ENCODE measurements around the gene PNPLA7.
A peak's percentile ranks its signal among the peaks of the same experiment; 100 is the strongest.
"Not testable (repeated sequence)": the region's sequence is repeated elsewhere in the genome, so short reads cannot be mapped to it uniquely, and the experiment has no call there.

Gene PNPLA7

GRCh38 chr9:137550231-137550621 is at the start of gene PNPLA7:
PNPLA7 (minus strand) TSS chr9:137550402; CDS start chr9:137550197, 205 bp downstream.
- H3K9ac ChIP-seq (ENCODE audit: insufficient read length) = peak within 1 kb of the TSS; percentile 53
- peaks cover 4% of the 10 kb centered on the region; the same call in 1 of the 2 replicates for H3K36me3 ChIP-seq (ENCODE audit: insufficient read depth, low read length)
- peak within 1 kb of the TSS; percentile 87 for H3K4me3 ChIP-seq
- no peak for DNase-seq (ENCODE audit: low read depth, low spot score)
- TF ChIP-seq EZH2 (IDR thresholded peaks at IDR 0.05) = no peak
- TF ChIP-seq FOXP2 (optimal IDR thresholded peaks at IDR 0.05; ENCODE audit: control extremely low read depth, extremely low read length, insufficient read depth) = no peak
- TF ChIP-seq POLR2AphosphoS5 (IDR thresholded peaks at IDR 0.05; ENCODE audit: borderline replicate concordance, low read depth, low read length) = no peak
- no peak within 1 kb of the TSS for H3K27ac ChIP-seq
- no peaks in the 10 kb centered on the region for H3K9me3 ChIP-seq (ENCODE audit: low read depth, low read length)

- no peaks in the 10 kb centered on the region for H3K9me3 ChIP-seq (ENCODE audit: low read depth, low read length)
- no peak overlapping the region for H3K9ac ChIP-seq (ENCODE audit: insufficient read length)
- no peak for TF ChIP-seq FOXP2 (optimal IDR thresholded peaks at IDR 0.05; ENCODE audit: control extremely low read depth, extremely low read length, insufficient read depth)
- TF ChIP-seq POLR2AphosphoS5 (IDR thresholded peaks at IDR 0.05; ENCODE audit: borderline replicate concordance, low read depth, low read length) = no peak
- TF ChIP-seq EZH2 (IDR thresholded peaks at IDR 0.05) = no peak
- H3K36me3 ChIP-seq (ENCODE audit: insufficient read depth, low read length) = no peaks in the 10 kb centered on the region
- no peak for DNase-seq (ENCODE audit: low read depth, low spot score)
- no peak overlapping the region for H3K4me3 ChIP-seq
- no peak overlapping the region for H3K27ac ChIP-seq
These were observed 48.7 kb upstream of the PNPLA7 start for GRCh38 chr9:137598943-137599342.

GRCh38 chr9:137596577-137596976 is 46.4 kb upstream of the PNPLA7 start:
- H3K36me3 ChIP-seq (ENCODE audit: insufficient read depth, low read length); H3K27ac ChIP-seq; DNase-seq (ENCODE audit: low read depth, low spot score); H3K4me3 ChIP-seq; H3K9ac ChIP-seq (ENCODE audit: insufficient read length); H3K9me3 ChIP-seq (ENCODE audit: low read depth, low read length): not testable (repeated sequence)

- Histone ChIP-seq H3K36me3 (ENCODE audit: insufficient read depth, low read length) (peaks cover 10% of the 10 kb centered on the region), H3K27ac (no peak overlapping the region), H3K4me3 (no peak overlapping the region), H3K9me3 (ENCODE audit: low read depth, low read length) (no peaks in the 10 kb centered on the region), H3K9ac (ENCODE audit: insufficient read length) (no peak overlapping the region)
- TF ChIP-seq POLR2AphosphoS5 (IDR thresholded peaks at IDR 0.05; ENCODE audit: borderline replicate concordance, low read depth, low read length) (no peak), FOXP2 (optimal IDR thresholded peaks at IDR 0.05; ENCODE audit: control extremely low read depth, extremely low read length, insufficient read depth) (no peak), EZH2 (IDR thresholded peaks at IDR 0.05) (no peak)
- no peak for DNase-seq (ENCODE audit: low read depth, low spot score)
These were observed 43.0 kb upstream of the PNPLA7 start for GRCh38 chr9:137593176-137593575.

GRCh38 chr9:137592767-137593166 is 42.6 kb upstream of the PNPLA7 start:
- Histone ChIP-seq H3K4me3 (no peak overlapping the region), H3K27ac (no peak overlapping the region), H3K9me3 (ENCODE audit: low read depth, low read length) (no peaks in the 10 kb centered on the region), H3K36me3 (ENCODE audit: insufficient read depth, low read length) (peaks cover 14% of the 10 kb centered on the region), H3K9ac (ENCODE audit: insufficient read length) (no peak overlapping the region)
- TF ChIP-seq POLR2AphosphoS5 (IDR thresholded peaks at IDR 0.05; ENCODE audit: borderline replicate concordance, low read depth, low read length) = no peak
- TF ChIP-seq FOXP2 (optimal IDR thresholded peaks at IDR 0.05; ENCODE audit: control extremely low read depth, extremely low read length, insufficient read depth) = no peak
- no peak for TF ChIP-seq EZH2 (IDR thresholded peaks at IDR 0.05)
- no peak for DNase-seq (ENCODE audit: low read depth, low spot score)

GRCh38 chr9:137590469-137591383 is 40.5 kb upstream of the PNPLA7 start, which contains the start of gene ZMYND19:
ZMYND19 (minus strand) TSS chr9:137590512; CDS start chr9:137590263, 249 bp downstream.
- Histone ChIP-seq H3K9me3 (ENCODE audit: low read depth, low read length) (no peaks in the 10 kb centered on the region), H3K9ac (ENCODE audit: insufficient read length) (peak within 1 kb of the TSS; percentile 88), H3K36me3 (ENCODE audit: insufficient read depth, low read length) (peaks cover 33% of the 10 kb centered on the region), H3K4me3 (peak within 1 kb of the TSS; percentile 90), H3K27ac (no peak within 1 kb of the TSS)
- no peak for TF ChIP-seq EZH2 (IDR thresholded peaks at IDR 0.05)
- peak; percentile 79 for TF ChIP-seq POLR2AphosphoS5 (IDR thresholded peaks at IDR 0.05; ENCODE audit: borderline replicate concordance, low read depth, low read length)
- DNase-seq (ENCODE audit: low read depth, low spot score) = peak; percentile 3

- no peaks in the 10 kb centered on the region for H3K9me3 ChIP-seq (ENCODE audit: low read depth, low read length)
- no peak for TF ChIP-seq FOXP2 (optimal IDR thresholded peaks at IDR 0.05; ENCODE audit: control extremely low read depth, extremely low read length, insufficient read depth)
- no peak for TF ChIP-seq EZH2 (IDR thresholded peaks at IDR 0.05)
- TF ChIP-seq POLR2AphosphoS5 (IDR thresholded peaks at IDR 0.05; ENCODE audit: borderline replicate concordance, low read depth, low read length) = no peak
- no peak for DNase-seq (ENCODE audit: low read depth, low spot score)
- H3K27ac ChIP-seq = no peak overlapping the region
- H3K4me3 ChIP-seq = peak overlapping the region; percentile 90
- H3K9ac ChIP-seq (ENCODE audit: insufficient read length) = peak overlapping the region; percentile 88
- H3K36me3 ChIP-seq (ENCODE audit: insufficient read depth, low read length) = peaks cover 37% of the 10 kb centered on the region
These were observed 39.9 kb upstream of the PNPLA7 start for GRCh38 chr9:137590123-137590468.

GRCh38 chr9:137589441-137590122 is 39.4 kb upstream of the PNPLA7 start:
- DNase-seq (ENCODE audit: low read depth, low spot score) = no peak
- Histone ChIP-seq H3K9ac (ENCODE audit: insufficient read length) (peak overlapping the region; percentile 88), H3K9me3 (ENCODE audit: low read depth, low read length) (no peaks in the 10 kb centered on the region), H3K27ac (no peak overlapping the region), H3K4me3 (peak overlapping the region; percentile 90), H3K36me3 (ENCODE audit: insufficient read depth, low read length) (peaks cover 41% of the 10 kb centered on the region)
- TF ChIP-seq EZH2 (IDR thresholded peaks at IDR 0.05) (no peak), POLR2AphosphoS5 (IDR thresholded peaks at IDR 0.05; ENCODE audit: borderline replicate concordance, low read depth, low read length) (no peak), FOXP2 (optimal IDR thresholded peaks at IDR 0.05; ENCODE audit: control extremely low read depth, extremely low read length, insufficient read depth) (no peak)

All from SK-N-MC (cell line).